ENCODE data around the gene PLG.

GRCh38 chr6:160661216-160661615, 40.8 kb upstream of the PLG start:
- TF ChIP-seq CTCF (IDR thresholded peaks at IDR 0.05), result no peak
- TF ChIP-seq HMGXB4 (CRISPR knock-in tag; IDR thresholded peaks at IDR 0.05; ENCODE audit: borderline replicate concordance), result no peak
- no peak for TF ChIP-seq ZFP36 (IDR thresholded peaks at IDR 0.05; ENCODE audit: borderline replicate concordance, partially characterized antibody)
- TF ChIP-seq REST (IDR thresholded peaks at IDR 0.05), result no peak
- no peak for TF ChIP-seq EP300 (IDR thresholded peaks at IDR 0.05)
- TF ChIP-seq NFE2L2 (conservative IDR thresholded peaks at IDR 0.05; ENCODE audit: low read length), result no peak

Measured in A549 (cell line).